Neural progenitor cell (in vitro differentiated cells): Measurements from ENCODE around the gene CRYM. TPM values are rescaled to one million over a fixed set of nuclear protein-coding genes. Genes with fewer than 3 reads are reported as not detected.
A peak's percentile ranks its signal among the peaks of the same experiment; 100 is the strongest.

Source experiments
- DNase-seq: peaks from one replicate; pipeline ENCODE4 v3.0.0-alpha.2; 2016; ENCODE audit warnings: low spot score
- H2AFZ ChIP-seq: fragments of 200-600 bp; sonication (generic); replicated peaks from 2 replicates; pipeline ENCODE4 v1.6.1; 2016; ENCODE audit warnings: antibody characterized with exemption
- H3F3A ChIP-seq: fragments of 200-600 bp; sonication (generic); 2 replicates; pipeline ENCODE4 v1.6.1; 2016; ENCODE audit warnings: antibody characterized with exemption, low read depth
- H3K27ac ChIP-seq: fragments of 200-600 bp; sonication (generic); 2 replicates; pipeline ENCODE4 v1.5.1; 2016; ENCODE audit warnings: mild to moderate bottlenecking
- H3K27me3 ChIP-seq: fragments of 200-600 bp; sonication (generic); 2 replicates; pipeline ENCODE4 v1.6.1; 2016; ENCODE audit warnings: mild to moderate bottlenecking, moderate library complexity
- H3K36me3 ChIP-seq: fragments of 200-600 bp; sonication (generic); 2 replicates; pipeline ENCODE4 v1.5.1; 2016
- H3K4me1 ChIP-seq: fragments of 200-600 bp; sonication (generic); 2 replicates; pipeline ENCODE4 v1.6.1; 2016; ENCODE audit warnings: mixed run types
- H3K4me2 ChIP-seq: fragments of 200-600 bp; sonication (generic); 2 replicates; pipeline ENCODE4 v1.6.1; 2016
- H3K4me3 ChIP-seq: fragments of 200-600 bp; sonication (generic); 2 replicates; pipeline ENCODE4 v1.5.1; 2016
- H3K79me2 ChIP-seq: fragments of 200-600 bp; sonication (generic); 2 replicates; pipeline ENCODE4 v1.6.1; 2016; ENCODE audit warnings: low read depth
- H3K9ac ChIP-seq: fragments of 200-600 bp; sonication (generic); 2 replicates; pipeline ENCODE4 v1.6.1; 2016
- H3K9me3 ChIP-seq: fragments of 200-600 bp; sonication (generic); 2 replicates; pipeline ENCODE4 v1.5.1; 2016; ENCODE audit warnings: low read depth
- H4K20me1 ChIP-seq: fragments of 200-600 bp; sonication (generic); 2 replicates; pipeline ENCODE4 v1.6.1; 2016; ENCODE audit warnings: low read depth
- H3K27ac Mint-ChIP-seq: 3 replicates; pipeline ENCODE4 v1.8.0; 2021; ENCODE audit warnings: mixed read lengths
- H3K27me3 Mint-ChIP-seq: 2 replicates; pipeline ENCODE4 v1.8.0; 2022; ENCODE audit warnings: low read depth, mild to moderate bottlenecking, inconsistent platforms, moderate library complexity, mixed read lengths; ENCODE audit not compliant: insufficient read depth
- H3K36me3 Mint-ChIP-seq: 3 replicates; pipeline ENCODE4 v1.8.0; 2021; ENCODE audit warnings: mixed read lengths
- H3K4me1 Mint-ChIP-seq: 3 replicates; pipeline ENCODE4 v1.8.0; 2021; ENCODE audit warnings: mixed read lengths
- H3K4me3 Mint-ChIP-seq: 3 replicates; pipeline ENCODE4 v1.8.0; 2021; ENCODE audit warnings: mild to moderate bottlenecking, moderate library complexity, mixed read lengths
- H3K9me3 Mint-ChIP-seq: 3 replicates; pipeline ENCODE4 v1.8.0; 2020; ENCODE audit warnings: mixed read lengths
- CTCF ChIP-seq: fragments of 200-600 bp; sonication (generic); IDR thresholded peaks from 2 replicates; pipeline ENCODE4 v1.5.1; 2017; ENCODE audit warnings: antibody characterized with exemption, mild to moderate bottlenecking
- EZH2 ChIP-seq: fragments of 200-600 bp; sonication (generic); IDR thresholded peaks from 2 replicates; pipeline ENCODE4 v1.6.1; 2017; ENCODE audit warnings: antibody characterized with exemption, mild to moderate bottlenecking, moderate library complexity
- EZH2phosphoT487 ChIP-seq: fragments of 200-600 bp; sonication (generic); IDR thresholded peaks from 2 replicates; pipeline ENCODE4 v1.6.1; 2017; ENCODE audit warnings: antibody characterized with exemption
- total RNA-seq: library from RNA; depleted of rRNA; stranded (reverse); fragments of >200 nt; gene quantifications from 2 replicates; pipeline ENCODE4 v1.2.3, GENCODE V29; 2015; ENCODE audit warnings: low replicate concordance

Gene CRYM
- total RNA-seq, 1 donor from 2014 or later, result 0.36 TPM

GRCh38 chr16:21264571-21265036 lies 13.5 kb downstream of the CRYM start:
- Histone ChIP-seq H3K79me2 (no peaks in the 10 kb centered on the region), H3F3A (peaks cover 6% of the 10 kb centered on the region), H3K36me3 (no peaks in the 10 kb centered on the region), H3K4me2 (no peak overlapping the region), H2AFZ (no peak overlapping the region), H3K4me3 (no peak overlapping the region), H3K4me1 (peaks cover 11% of the 10 kb centered on the region), H3K27ac (no peak overlapping the region), H3K27me3 (no peaks in the 10 kb centered on the region), H3K9ac (no peak overlapping the region), H3K9me3 (no peaks in the 10 kb centered on the region), H4K20me1 (no peaks in the 10 kb centered on the region)
- Mint-ChIP-seq H3K4me3 (no peak overlapping the region), H3K9me3 (no peaks in the 10 kb centered on the region), H3K4me1 (peaks cover 21% of the 10 kb centered on the region), H3K27ac (no peak overlapping the region), H3K36me3 (no peaks in the 10 kb centered on the region), H3K27me3 (peaks cover 4% of the 10 kb centered on the region)
- TF ChIP-seq EZH2phosphoT487 (no peak), EZH2 (no peak), CTCF (no peak)
- no peak for DNase-seq

GRCh38 chr16:21263640-21264570 lies 14.2 kb downstream of the CRYM start:
- no peaks in the 10 kb centered on the region for H3K79me2 ChIP-seq
- H3K27ac ChIP-seq, result no peak overlapping the region
- H3K4me3 ChIP-seq, result no peak overlapping the region
- Mint-ChIP-seq H3K36me3 (no peaks in the 10 kb centered on the region), H3K9me3 (no peaks in the 10 kb centered on the region), H3K4me1 (peaks cover 23% of the 10 kb centered on the region), H3K27ac (peak overlapping the region; percentile 58), H3K4me3 (no peak overlapping the region), H3K27me3 (peaks cover 2% of the 10 kb centered on the region)
- H3K4me2 ChIP-seq, result no peak overlapping the region
- H3F3A ChIP-seq, result peaks cover 6% of the 10 kb centered on the region
- no peak for TF ChIP-seq CTCF
- no peak for TF ChIP-seq EZH2
- no peak for TF ChIP-seq EZH2phosphoT487
- peak; percentile 34 for DNase-seq
- H3K9ac ChIP-seq, result no peak overlapping the region
- H3K36me3 ChIP-seq, result no peaks in the 10 kb centered on the region
- H4K20me1 ChIP-seq, result no peaks in the 10 kb centered on the region
- H2AFZ ChIP-seq, result peak overlapping the region; percentile 50
- H3K27me3 ChIP-seq, result no peaks in the 10 kb centered on the region
- no peaks in the 10 kb centered on the region for H3K9me3 ChIP-seq
- H3K4me1 ChIP-seq, result peaks cover 11% of the 10 kb centered on the region

GRCh38 chr16:21262779-21263639 lies 15.1 kb downstream of the CRYM start:
- Histone ChIP-seq H3K9me3 (no peaks in the 10 kb centered on the region), H3K79me2 (no peaks in the 10 kb centered on the region), H3K4me3 (no peak overlapping the region), H2AFZ (no peak overlapping the region), H3K4me1 (peaks cover 11% of the 10 kb centered on the region), H3K27me3 (no peaks in the 10 kb centered on the region), H3F3A (peaks cover 6% of the 10 kb centered on the region), H3K9ac (no peak overlapping the region), H3K4me2 (no peak overlapping the region), H3K36me3 (no peaks in the 10 kb centered on the region), H3K27ac (no peak overlapping the region), H4K20me1 (no peaks in the 10 kb centered on the region)
- Mint-ChIP-seq H3K27ac (peak overlapping the region; percentile 58), H3K9me3 (no peaks in the 10 kb centered on the region), H3K4me1 (peaks cover 23% of the 10 kb centered on the region), H3K4me3 (no peak overlapping the region), H3K36me3 (no peaks in the 10 kb centered on the region), H3K27me3 (peaks cover 2% of the 10 kb centered on the region)
- TF ChIP-seq CTCF, result no peak
- TF ChIP-seq EZH2, result no peak
- no peak for TF ChIP-seq EZH2phosphoT487
- DNase-seq, result no peak
